HUES64 (cell line): Measurements from ENCODE around the gene POLR3E. TPM values are rescaled to one million over a fixed set of nuclear protein-coding genes. Genes with fewer than 3 reads are reported as not detected.
A peak's percentile ranks its signal among the peaks of the same experiment; 100 is the strongest.

ENCODE experiments used
- H3K27ac ChIP-seq: 2 replicates; pipeline ENCODE4 v1.7.0; 2013; ENCODE audit warnings: low read depth, low read length, inconsistent platforms
- H3K27me3 ChIP-seq: 2 replicates; pipeline ENCODE4 v1.6.1; 2013; ENCODE audit warnings: mild to moderate bottlenecking, low read length; ENCODE audit not compliant: insufficient read depth
- H3K36me3 ChIP-seq: 2 replicates; pipeline ENCODE4 v1.6.1; 2013; ENCODE audit warnings: mild to moderate bottlenecking, low read length; ENCODE audit not compliant: insufficient read depth
- H3K4me1 ChIP-seq: 2 replicates; pipeline ENCODE4 v1.6.1; 2013; ENCODE audit warnings: mild to moderate bottlenecking, low read length, moderate library complexity; ENCODE audit not compliant: insufficient read depth
- H3K4me3 ChIP-seq: 2 replicates; pipeline ENCODE4 v1.5.1; 2013; ENCODE audit warnings: mild to moderate bottlenecking, low read length, moderate library complexity
- H3K9ac ChIP-seq: 2 replicates; pipeline ENCODE4 v1.6.1; 2013; ENCODE audit warnings: mild to moderate bottlenecking, low read depth, low read length
- H3K9me3 ChIP-seq: 2 replicates; pipeline ENCODE4 v1.6.1; 2013; ENCODE audit warnings: low read depth, low read length; ENCODE audit not compliant: insufficient read depth
- WGBS: fragments of 150-250, 120-280 bp; methylation state at CpG from one replicate; pipeline ENCODE4 v1.1.7; 2013; ENCODE audit warnings: missing lambda C conversion rate; 5-methylcytosine and 5-hydroxymethylcytosine counted together
- polyA plus RNA-seq, 2 experiments: library from polyadenylated mRNA; stranded (reverse); fragments of 50-300 nt; gene quantifications; one replicate each; pipeline ENCODE4 v1.2.3, GENCODE V29; 2013

Gene POLR3E, protein sequence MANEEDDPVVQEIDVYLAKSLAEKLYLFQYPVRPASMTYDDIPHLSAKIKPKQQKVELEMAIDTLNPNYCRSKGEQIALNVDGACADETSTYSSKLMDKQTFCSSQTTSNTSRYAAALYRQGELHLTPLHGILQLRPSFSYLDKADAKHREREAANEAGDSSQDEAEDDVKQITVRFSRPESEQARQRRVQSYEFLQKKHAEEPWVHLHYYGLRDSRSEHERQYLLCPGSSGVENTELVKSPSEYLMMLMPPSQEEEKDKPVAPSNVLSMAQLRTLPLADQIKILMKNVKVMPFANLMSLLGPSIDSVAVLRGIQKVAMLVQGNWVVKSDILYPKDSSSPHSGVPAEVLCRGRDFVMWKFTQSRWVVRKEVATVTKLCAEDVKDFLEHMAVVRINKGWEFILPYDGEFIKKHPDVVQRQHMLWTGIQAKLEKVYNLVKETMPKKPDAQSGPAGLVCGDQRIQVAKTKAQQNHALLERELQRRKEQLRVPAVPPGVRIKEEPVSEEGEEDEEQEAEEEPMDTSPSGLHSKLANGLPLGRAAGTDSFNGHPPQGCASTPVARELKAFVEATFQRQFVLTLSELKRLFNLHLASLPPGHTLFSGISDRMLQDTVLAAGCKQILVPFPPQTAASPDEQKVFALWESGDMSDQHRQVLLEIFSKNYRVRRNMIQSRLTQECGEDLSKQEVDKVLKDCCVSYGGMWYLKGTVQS
- polyA plus RNA-seq (2013, experiment 1 of 2): 37.1 TPM
- polyA plus RNA-seq (2013, experiment 2 of 2): 33.0 TPM

DNA sequence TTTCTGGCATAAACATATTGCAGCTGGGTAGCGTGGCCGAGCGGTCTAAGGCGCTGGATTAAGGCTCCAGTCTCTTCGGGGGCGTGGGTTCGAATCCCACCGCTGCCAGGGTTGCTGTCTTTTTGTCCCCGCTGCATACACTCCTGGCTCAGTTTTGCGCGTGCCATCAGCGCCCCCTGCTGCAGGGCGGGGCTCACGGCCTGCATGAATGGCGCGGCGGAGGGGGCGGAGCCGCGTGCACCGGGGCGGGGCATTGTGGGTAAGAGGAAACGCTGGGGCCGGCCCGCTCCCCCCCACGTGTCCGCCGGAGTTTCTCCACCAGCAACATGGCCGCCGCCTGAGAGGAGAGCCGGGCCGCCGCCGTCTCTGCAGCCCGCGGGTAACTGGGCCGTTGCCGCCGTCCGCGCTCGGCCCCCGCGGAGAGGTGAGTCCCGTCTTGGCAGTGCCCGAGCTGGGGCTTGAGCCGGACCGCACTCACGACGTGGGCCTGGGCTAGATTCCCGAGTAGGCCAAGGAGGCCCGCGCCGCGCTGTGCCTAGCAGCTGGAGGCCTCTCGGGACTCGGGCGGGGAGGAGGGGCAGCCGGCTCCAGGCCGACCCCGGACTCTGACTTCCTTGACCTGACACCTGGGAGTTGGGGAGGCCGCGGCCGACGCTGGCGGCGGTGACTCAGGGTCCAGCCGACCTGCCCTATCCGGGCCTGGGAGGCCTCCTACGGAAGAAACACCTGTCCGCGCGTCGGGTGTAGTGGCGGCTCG is at the start of gene POLR3E:
TSS of gene POLR3E (plus strand) at position 296 of the 757 bp plus-strand sequence. CDS start 5,560 bp downstream, outside the sequence.
- Histone ChIP-seq H3K36me3 (peaks cover 9% of the 10 kb centered on the region; the same call in 1 of the 2 replicates), H3K27me3 (no peaks in the 10 kb centered on the region)
- WGBS: under 1% methylated on average over 76 of the region's 76 CpGs

DNA sequence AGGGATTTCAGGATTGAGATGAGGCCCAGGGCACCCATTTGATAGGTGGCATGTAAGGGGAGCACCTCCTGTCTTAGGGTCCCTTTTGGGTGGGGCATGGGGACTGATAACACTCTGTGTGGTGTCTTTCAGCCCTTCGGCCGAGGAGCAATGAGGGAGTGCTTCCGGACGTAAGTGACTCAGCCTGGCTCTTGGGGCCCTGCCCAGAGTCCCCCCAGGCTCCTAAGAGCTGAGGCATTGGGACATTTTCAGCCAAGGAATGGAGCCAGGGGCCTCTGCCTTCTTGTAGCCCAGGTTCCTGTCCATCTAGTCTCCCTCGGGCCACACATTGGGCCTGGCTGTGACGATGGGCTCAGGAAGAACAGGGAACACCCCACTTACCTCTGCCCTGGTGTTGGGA is 46.7 kb upstream of the POLR3E start:
- H3K4me3 ChIP-seq: no peak overlapping the region
- no peaks in the 10 kb centered on the region for H3K27me3 ChIP-seq
- H3K9me3 ChIP-seq: peaks cover 5% of the 10 kb centered on the region
- H3K27ac ChIP-seq: no peak overlapping the region
- no peaks in the 10 kb centered on the region for H3K4me1 ChIP-seq
- H3K36me3 ChIP-seq: peaks cover 33% of the 10 kb centered on the region
- no peak overlapping the region for H3K9ac ChIP-seq
- WGBS: 91% methylated on average over 6 of the region's 6 CpGs

More for the DNA sequence above, at the start of gene POLR3E:
- H3K27ac ChIP-seq: peak within 1 kb of the TSS; percentile 96
- H3K4me1 ChIP-seq: no peaks in the 10 kb centered on the region
- H3K9ac ChIP-seq: peak within 1 kb of the TSS; percentile 96
- no peaks in the 10 kb centered on the region for H3K9me3 ChIP-seq
- peak within 1 kb of the TSS; percentile 84 for H3K4me3 ChIP-seq

DNA sequence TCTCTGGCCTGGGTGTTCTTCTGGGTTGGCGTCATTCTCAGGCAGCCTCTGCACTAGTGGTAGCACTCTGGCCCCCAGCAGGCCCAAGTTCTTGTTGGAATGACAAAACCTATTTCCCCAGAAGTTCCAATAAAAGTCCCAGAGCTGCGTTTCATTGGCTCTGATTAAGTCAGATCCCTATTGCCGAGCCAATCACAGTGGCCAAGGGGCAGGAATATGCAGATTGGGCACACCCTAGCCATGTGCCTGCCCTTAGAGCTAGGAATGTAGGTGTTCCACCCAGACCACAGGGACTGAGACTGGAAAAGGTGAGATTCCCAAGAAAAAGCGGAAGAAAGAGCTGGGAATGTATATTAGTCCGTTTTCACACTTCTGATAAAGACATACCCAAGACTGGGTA is 44.9 kb upstream of the POLR3E start:
- H3K4me1 ChIP-seq: no peaks in the 10 kb centered on the region
- peaks cover 39% of the 10 kb centered on the region for H3K36me3 ChIP-seq
- WGBS: 93% methylated on average over 4 of the region's 5 CpGs
- no peaks in the 10 kb centered on the region for H3K27me3 ChIP-seq
- no peak overlapping the region for H3K27ac ChIP-seq
- H3K9me3 ChIP-seq: peaks cover 5% of the 10 kb centered on the region
- no peak overlapping the region for H3K4me3 ChIP-seq
- H3K9ac ChIP-seq: no peak overlapping the region

DNA sequence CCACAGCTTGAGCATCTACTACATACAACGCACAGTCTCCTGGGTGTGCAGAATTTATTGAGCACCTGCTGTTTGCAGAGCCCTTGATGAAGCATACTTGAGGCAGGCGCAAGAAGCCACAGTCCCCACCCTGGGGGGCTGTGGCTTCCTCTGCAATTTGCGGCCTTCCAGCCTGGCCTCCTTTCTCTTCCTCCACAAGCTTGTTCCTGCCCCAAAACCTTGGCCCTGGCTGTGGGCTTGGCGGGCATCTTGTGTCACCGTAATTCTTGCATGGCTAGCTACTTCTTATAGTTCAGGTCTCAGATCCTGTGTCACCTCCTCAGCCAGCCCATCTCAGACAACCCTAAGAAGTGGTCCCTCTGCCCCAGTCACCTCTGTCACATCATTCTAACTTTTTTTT is 43.9 kb upstream of the POLR3E start:
- H3K27me3 ChIP-seq: no peaks in the 10 kb centered on the region
- no peak overlapping the region for H3K9ac ChIP-seq
- H3K9me3 ChIP-seq: peaks cover 5% of the 10 kb centered on the region
- no peak overlapping the region for H3K4me3 ChIP-seq
- WGBS: 95% methylated on average over 5 of the region's 5 CpGs
- H3K36me3 ChIP-seq: peaks cover 48% of the 10 kb centered on the region
- H3K27ac ChIP-seq: no peak overlapping the region
- no peaks in the 10 kb centered on the region for H3K4me1 ChIP-seq

- Histone ChIP-seq H3K9me3 (peaks cover 5% of the 10 kb centered on the region), H3K4me1 (no peaks in the 10 kb centered on the region), H3K36me3 (peaks cover 62% of the 10 kb centered on the region), H3K9ac (no peak overlapping the region), H3K27me3 (no peaks in the 10 kb centered on the region), H3K4me3 (no peak overlapping the region), H3K27ac (no peak overlapping the region)
- 93% methylated on average over 1 of the region's 1 CpG for WGBS
Measured at GRCh38 chr16:22255335-22255734, 41.9 kb upstream of the POLR3E start.

DNA sequence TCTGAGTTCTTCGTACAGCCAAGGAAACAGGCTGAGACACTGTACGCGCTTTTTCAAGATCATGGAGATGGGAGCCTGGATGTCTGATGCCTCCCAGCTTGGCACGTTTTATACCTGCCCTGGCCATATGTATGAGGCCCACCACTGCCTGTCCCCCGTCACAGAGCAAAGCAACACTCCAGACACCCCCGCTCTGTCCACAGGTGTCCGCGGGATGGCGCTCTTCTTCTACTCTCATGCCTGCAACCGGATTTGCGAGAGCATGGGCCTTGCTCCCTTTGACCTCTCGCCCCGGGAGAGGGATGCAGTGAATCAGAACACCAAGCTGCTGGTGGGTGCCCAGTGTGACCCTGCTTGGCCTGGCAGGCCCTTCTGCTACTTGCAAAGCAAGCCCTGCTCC is 39.8 kb upstream of the POLR3E start:
- Histone ChIP-seq H3K9ac (no peak overlapping the region), H3K4me3 (no peak overlapping the region), H3K27me3 (no peaks in the 10 kb centered on the region), H3K36me3 (peaks cover 60% of the 10 kb centered on the region), H3K27ac (no peak overlapping the region), H3K9me3 (peaks cover 5% of the 10 kb centered on the region), H3K4me1 (no peaks in the 10 kb centered on the region)
- 96% methylated on average over 13 of the region's 13 CpGs for WGBS

DNA sequence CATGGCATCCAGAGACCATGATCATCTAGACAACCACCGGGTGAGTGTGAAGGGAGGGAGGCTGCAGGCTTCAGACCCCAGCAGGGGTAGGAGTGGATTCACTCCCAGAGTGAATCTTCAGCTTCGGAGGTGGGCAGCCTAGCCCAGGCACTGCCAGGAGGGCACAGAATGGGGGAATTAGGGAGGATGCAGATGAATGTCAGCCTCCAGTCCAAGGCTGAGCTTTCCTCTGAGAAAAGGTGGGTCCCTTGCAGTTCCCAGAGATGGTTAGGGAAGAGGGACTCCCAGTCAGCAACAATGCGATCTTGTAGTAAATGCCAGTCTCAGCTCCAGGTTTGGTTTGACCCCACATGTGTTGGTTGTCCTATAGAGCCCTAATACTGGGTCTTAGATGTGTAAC is 36.7 kb upstream of the POLR3E start:
- 96% methylated on average over 3 of the region's 3 CpGs for WGBS
- Histone ChIP-seq H3K9me3 (no peaks in the 10 kb centered on the region), H3K27ac (no peak overlapping the region), H3K4me3 (no peak overlapping the region), H3K36me3 (peaks cover 55% of the 10 kb centered on the region), H3K9ac (no peak overlapping the region), H3K27me3 (no peaks in the 10 kb centered on the region), H3K4me1 (no peaks in the 10 kb centered on the region)

DNA sequence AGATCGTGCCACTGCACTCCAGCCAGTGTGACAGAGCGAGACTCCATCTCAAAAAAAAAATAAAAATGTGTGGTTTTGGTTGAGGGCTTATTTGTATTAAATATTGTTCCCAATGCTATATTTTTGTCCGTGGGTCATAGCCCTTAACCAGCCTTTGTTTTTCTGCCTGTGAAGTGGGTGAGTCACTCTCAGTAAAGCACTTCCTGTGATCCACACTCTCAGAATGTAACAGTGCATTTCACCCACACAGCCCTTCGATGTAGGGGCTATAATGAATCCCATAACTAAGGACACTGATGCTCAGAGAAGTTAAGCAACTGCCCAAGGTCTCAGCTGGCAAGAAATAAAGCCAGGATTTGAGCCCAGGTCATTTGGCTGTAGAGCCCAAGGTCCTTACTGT is 34.7 kb upstream of the POLR3E start:
- no peak overlapping the region for H3K4me3 ChIP-seq
- no peaks in the 10 kb centered on the region for H3K4me1 ChIP-seq

DNA sequence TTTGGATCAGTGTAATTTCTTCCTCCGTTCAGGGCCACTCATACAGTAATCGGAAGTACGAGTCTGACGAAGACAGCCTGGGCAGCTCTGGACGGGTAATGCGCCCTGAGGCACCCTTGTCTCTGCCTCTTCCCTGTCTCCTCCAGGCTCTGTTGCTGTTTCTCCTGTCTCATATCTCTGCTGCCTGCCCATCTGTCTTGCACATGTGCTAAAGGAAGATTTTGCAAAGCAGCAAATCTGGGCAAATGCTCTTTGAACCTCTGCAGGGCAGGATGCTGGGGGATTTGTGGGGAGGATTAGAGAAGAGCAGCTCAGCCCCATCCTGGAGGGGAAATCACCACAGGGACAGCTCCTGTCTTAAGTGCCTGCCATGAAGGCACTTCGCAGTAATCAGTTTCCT is 32.4 kb upstream of the POLR3E start:
- WGBS: 96% methylated on average over 7 of the region's 7 CpGs
- Histone ChIP-seq H3K4me1 (no peaks in the 10 kb centered on the region), H3K27me3 (no peaks in the 10 kb centered on the region), H3K4me3 (no peak overlapping the region), H3K9me3 (no peaks in the 10 kb centered on the region), H3K27ac (no peak overlapping the region), H3K36me3 (peaks cover 28% of the 10 kb centered on the region), H3K9ac (no peak overlapping the region)

More for the DNA sequence above, 34.7 kb upstream of the POLR3E start:
- 98% methylated on average over 4 of the region's 4 CpGs for WGBS
- Histone ChIP-seq H3K9ac (no peak overlapping the region), H3K36me3 (peaks cover 42% of the 10 kb centered on the region), H3K27ac (no peak overlapping the region), H3K9me3 (no peaks in the 10 kb centered on the region), H3K27me3 (no peaks in the 10 kb centered on the region)

DNA sequence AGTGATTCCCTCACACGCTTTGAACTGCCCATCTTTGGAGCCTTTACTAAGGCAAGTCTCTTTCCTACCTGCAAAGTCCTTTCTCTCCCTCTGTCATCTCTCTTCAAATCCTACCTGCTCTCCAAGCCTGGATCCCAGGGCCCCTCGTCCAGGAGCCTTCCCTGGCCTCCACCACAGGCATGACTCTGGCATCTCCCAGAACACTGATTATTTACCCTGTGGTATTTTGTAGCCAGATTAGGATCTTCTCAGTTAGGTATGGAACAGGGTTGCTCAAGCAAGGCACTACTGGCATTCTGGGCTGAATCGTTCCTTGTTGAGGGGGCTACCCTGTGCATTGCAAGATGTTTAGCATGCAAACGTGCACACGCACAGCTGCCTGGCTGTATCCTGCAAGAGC is 31.9 kb upstream of the POLR3E start:
- Histone ChIP-seq H3K4me1 (no peaks in the 10 kb centered on the region), H3K36me3 (peaks cover 24% of the 10 kb centered on the region), H3K9me3 (no peaks in the 10 kb centered on the region), H3K4me3 (no peak overlapping the region), H3K27me3 (no peaks in the 10 kb centered on the region), H3K27ac (no peak overlapping the region), H3K9ac (no peak overlapping the region)
- 92% methylated on average over 5 of the region's 5 CpGs for WGBS

DNA sequence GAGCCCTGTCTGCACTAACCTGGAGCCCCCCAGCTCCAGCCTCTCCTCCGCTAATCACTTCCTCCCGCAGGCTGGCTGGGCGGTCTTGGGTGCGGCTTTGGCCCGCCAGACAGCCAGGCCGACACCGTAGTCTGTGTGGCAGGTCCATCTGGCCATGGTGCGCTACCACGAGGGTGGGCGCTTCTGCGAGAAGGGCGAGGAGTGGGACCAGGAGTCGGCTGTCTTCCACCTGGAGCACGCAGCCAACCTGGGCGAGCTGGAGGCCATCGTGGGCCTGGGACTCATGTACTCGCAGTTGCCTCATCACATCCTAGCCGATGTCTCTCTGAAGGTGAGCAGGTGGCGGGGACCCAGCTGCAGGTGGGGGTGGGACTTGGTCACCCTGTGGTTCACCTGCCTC is 30.7 kb upstream of the POLR3E start:
- no peaks in the 10 kb centered on the region for H3K4me1 ChIP-seq
- H3K4me3 ChIP-seq: no peak overlapping the region
- peaks cover 27% of the 10 kb centered on the region for H3K36me3 ChIP-seq
- no peak overlapping the region for H3K9ac ChIP-seq
- no peaks in the 10 kb centered on the region for H3K9me3 ChIP-seq
- 96% methylated on average over 19 of the region's 19 CpGs for WGBS
- no peak overlapping the region for H3K27ac ChIP-seq
- no peaks in the 10 kb centered on the region for H3K27me3 ChIP-seq
